HG03064 (cell line): ENCODE measurements around the gene WASF2.
"Not testable (repeated sequence)": the region's sequence is repeated elsewhere in the genome, so short reads cannot be mapped to it uniquely, and the experiment has no call there.

Experiments used
- ATAC-seq: cut with Tn5 transposase; IDR thresholded peaks from one replicate; pipeline ENCODE4 v1.9.1; 2021; ENCODE audit warnings: low read depth; ENCODE audit not compliant: unreplicated experiment

The WASF2 gene

DNA sequence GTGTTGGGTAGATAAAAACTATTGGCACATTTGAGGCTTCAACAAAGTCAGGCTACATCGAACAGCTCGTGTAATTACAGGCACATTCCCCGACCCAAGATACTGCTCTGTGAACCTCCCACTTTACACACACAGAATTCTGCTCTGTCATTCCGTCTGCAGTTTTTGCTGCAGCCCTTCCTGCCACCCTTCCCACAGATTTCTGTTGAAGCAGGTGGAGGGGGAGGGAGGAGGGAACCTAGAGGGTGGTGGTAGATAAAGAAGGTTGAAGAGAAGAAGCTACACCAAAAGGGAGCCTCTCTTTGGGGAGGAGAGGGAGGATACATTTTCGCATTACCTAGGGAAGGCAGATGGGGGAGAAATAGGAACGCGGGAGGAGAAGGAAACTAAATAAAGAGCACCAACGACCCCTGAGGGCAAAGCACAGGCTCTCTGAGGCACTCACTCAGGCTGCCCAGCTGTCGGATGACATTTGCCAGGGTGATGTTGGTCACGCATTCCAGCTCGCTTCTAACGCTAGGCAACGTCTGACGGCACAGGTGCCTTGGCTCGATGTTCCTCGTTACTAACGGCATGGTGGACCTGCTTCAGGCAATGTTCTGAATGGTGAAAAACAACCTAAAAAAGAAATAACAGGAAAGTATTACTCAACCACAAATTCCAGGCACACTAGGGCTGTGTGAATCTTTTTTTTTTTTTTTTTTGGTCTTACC lies 61.5 kb downstream of the WASF2 start:
- ATAC-seq: no peak

- ATAC-seq: no peak
Measured at GRCh38 chr1:27427816-27428315, 62.1 kb downstream of the WASF2 start.

DNA sequence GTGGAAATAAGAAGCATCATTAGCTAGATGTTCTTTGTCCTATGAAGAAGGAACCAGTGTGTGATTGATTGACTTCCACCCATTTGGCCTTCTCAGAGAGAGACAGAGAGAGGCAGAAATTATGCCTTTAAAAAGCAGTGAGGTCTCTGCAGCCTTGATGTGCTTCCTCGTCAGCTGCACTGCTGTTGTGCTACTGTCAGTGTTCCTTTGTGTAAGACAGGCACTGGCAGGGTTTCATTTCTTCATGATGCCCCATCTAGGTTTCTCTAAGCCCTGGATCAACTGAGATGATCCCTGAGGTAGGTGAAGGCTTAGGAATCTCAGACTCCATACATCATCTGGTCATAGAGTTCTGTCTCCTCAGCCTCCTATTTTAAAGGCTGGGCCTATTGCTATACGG lies 62.6 kb downstream of the WASF2 start:
- ATAC-seq: no peak

DNA sequence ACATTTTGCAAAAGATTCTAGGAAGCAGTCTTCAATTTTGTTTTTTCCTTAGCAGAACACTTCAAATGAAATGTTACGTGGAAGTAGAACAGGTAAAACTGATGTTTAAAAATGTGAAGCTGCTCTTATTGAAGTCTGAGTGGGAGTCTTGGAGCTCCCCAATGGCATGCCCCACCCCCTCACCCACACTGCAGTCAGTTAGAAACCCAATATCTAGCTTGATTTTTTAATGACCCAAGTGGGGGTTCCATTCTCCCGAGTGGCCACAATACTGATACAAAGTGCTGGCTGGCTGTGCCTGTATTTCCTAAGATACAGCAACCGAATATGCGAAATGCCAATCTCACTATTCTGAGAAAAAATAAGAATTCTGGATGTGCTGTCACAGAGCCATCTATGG lies 66.3 kb downstream of the WASF2 start:
- no peak for ATAC-seq

GRCh38 chr1:27418326-27419185 lies 71.4 kb downstream of the WASF2 start:
- no peak for ATAC-seq

DNA sequence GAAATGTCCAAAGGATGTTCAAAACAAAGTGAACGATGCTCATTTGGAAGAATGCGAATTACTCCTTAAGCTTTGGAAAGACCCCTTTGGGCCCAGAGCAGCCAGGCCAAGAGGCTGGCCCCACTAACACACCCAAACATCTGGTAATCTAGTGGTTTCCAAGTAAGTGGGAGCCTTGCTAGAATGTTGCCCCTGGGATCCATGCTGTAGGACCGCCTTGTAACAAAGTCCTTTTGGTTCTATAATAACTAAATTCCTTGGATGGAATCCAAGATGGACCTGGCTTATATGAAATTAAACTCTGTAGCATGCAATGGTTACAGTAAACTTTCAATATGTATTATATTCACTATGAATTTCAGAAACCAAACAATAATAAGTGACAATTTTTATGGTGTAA lies 72.3 kb downstream of the WASF2 start:
- ATAC-seq: no peak

DNA sequence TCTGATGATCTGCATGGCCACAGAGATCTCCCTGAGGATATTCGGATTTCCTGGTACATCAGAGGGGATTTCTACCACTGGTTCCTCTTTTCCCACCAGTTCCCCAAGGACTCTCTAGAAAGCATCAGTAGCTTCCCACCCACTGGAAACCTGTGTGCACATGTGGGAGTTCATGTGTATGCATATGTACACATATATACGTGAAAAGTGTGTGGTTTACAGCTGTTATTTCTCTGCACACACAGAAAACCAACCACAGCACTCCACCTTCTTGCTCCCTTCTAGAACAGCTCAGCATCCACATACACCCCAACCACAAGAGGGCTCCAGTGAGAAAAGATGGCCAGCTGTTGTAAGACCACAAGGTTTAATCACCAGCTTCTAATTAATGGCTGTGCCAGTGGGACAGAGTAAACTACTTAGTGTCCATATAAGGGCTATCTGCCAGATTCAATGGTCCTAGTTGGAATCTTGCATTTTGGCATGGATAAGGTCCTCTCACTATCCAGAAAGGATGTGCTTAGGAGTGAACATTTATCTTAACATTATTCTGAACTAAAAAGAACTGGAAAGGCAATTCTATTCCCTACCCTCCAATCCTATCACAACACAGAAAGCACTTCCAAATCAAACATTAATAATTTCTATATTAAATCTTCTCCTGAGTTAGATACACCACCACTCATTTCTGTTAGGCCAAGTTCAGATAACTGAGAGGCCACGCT lies 73.4 kb downstream of the WASF2 start:
- ATAC-seq: no peak

GRCh38 chr1:27414091-27414490 lies 75.9 kb downstream of the WASF2 start:
- no peak for ATAC-seq

DNA sequence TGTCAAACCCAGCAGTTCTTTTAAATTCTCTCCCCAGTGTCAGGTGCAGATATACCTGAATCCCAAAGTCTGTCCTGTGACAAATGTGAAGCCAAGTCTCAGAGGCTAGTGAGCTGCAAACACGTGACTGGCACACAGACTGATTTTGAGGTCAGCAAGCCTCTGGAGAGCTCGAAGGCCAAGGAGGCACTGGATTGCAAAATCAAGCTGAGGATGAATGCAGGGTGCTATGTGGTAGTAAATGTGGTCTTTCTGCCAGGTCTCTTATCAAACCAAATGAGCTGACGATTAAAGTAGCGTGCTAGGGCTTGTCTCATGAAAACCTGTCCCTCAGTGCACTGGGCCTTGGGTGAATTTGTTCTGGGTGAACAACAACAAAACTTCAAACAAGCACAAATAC lies 77.0 kb downstream of the WASF2 start:
- no peak for ATAC-seq

GRCh38 chr1:27412502-27412901 lies 77.5 kb downstream of the WASF2 start:
- ATAC-seq: no peak

GRCh38 chr1:27410709-27411108 lies 79.3 kb downstream of the WASF2 start:
- ATAC-seq: no peak

GRCh38 chr1:27409669-27410068 lies 80.3 kb downstream of the WASF2 start:
- no peak for ATAC-seq

- ATAC-seq: no peak
Measured at GRCh38 chr1:27408151-27408550, 81.8 kb downstream of the WASF2 start.

DNA sequence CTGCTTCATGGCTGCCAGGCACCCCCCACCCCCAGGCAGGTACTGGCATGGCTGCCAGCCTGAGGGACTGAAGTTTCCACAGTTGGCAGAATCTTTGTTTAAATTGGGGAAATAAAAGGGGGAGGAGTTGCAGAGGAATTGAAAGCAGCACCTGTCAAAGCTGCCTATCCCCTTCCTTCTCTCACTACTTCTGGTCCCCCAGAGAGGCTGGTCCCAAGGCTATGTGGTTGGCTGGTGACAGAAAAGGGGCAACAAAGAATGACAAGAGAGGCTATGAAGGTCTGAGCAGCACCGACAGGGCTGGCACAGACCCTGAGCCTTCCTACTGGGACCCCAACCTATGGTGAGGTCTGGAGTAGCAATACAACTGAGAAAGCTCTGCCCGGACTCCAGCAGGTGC lies 83.2 kb downstream of the WASF2 start:
- ATAC-seq: not testable (repeated sequence)

GRCh38 chr1:27406362-27406680 lies 83.6 kb downstream of the WASF2 start:
- ATAC-seq: no peak

DNA sequence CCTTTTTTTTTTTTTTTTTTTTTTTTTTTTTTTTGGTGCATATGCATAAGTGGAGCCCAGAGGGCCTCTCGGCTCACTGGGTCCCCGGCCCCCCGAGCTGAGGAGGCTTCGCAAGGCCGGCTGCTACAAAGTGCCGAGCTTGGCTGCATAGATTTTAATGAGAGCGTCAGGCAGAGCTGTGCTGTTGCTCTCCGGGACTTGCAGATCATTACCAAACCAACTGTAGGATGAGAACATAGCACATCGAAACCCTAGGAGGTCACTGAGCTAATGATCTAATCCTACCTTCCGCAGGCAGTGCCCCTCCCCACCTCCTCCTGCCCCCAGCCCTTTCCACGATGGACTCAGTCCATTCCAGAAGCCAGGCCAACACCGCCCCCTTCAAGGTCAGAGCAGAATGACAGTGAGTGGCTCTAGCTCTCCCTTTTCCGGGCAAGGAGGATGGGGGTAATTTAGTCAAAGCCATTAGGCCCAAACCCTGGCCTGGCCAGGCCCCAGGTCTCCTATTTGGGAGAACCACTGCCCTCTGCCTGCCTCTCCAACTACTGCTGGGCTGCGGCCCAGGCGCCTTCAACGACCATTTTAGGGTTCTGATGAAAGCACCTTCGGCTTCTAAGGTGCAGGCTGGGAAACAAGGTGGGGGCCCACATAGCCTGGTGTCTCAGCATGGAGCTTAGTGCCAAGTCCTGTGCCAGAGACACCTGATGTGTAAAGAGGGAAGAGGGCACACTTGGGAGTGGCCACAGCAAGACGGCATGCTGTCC lies 84.2 kb downstream of the WASF2 start:
- ATAC-seq: not testable (repeated sequence)

GRCh38 chr1:27405074-27405473 lies 84.9 kb downstream of the WASF2 start:
- ATAC-seq: no peak

GRCh38 chr1:27403931-27404330 lies 86.0 kb downstream of the WASF2 start:
- no peak for ATAC-seq

- ATAC-seq: no peak
Measured at GRCh38 chr1:27403065-27403726, 86.8 kb downstream of the WASF2 start.

DNA sequence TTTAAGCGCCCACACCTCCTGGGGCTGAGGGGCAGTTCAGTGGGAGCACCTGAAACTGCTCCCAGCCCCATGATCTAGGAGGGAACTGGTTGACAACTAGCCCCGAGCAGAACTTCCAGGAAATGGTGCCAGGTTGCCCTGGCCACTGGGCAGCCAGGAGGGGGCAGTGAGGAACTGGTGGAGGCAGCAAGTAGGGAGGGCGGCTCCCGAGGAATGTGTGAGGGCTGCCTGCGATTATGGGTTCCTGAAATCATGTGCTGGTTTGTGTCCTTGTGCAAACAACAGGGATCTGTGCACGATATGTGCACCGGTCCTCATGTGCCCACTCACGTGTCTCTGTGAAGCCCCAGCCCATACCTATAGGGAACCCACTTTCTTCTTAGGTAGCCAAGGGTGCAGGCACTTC lies 87.6 kb downstream of the WASF2 start:
- ATAC-seq: no peak
